GM12892 (cell line): Measurements from ENCODE around the gene RACGAP1.

Experiments used
- POLR2A ChIP-seq: IDR thresholded peaks from 2 replicates; pipeline ENCODE4 v1.6.1; 2011; ENCODE audit warnings: low read depth, low read length, control low read depth
- POLR2AphosphoS5 ChIP-seq: IDR thresholded peaks from 2 replicates; pipeline ENCODE4 v1.6.1; 2011; ENCODE audit warnings: low read depth, low read length, control low read depth
- TAF1 ChIP-seq: IDR thresholded peaks from 2 replicates; pipeline ENCODE4 v1.6.1; 2011; ENCODE audit warnings: low read depth, mild to moderate bottlenecking, control low read depth, low read length, borderline replicate concordance

GRCh38 chr12:50032854-50033581 lies 7.7 kb upstream of the RACGAP1 start:
- no peak for TF ChIP-seq POLR2A
- no peak for TF ChIP-seq TAF1
- no peak for TF ChIP-seq POLR2AphosphoS5
